H9 (cell line): Measurements from ENCODE around the gene FMN1. TPM values are rescaled to one million over a fixed set of nuclear protein-coding genes. Genes with fewer than 3 reads are reported as not detected.

Experiments used
- DNase-seq: peaks from one replicate; pipeline ENCODE4 v3.0.0-alpha.2; 2017
- H2AFZ ChIP-seq: one replicate; pipeline ENCODE4 v1.6.1; 2013; ENCODE audit warnings: mild to moderate bottlenecking, low read length, control low read depth, moderate library complexity
- H2AK5ac ChIP-seq: 2 replicates; pipeline ENCODE4 v1.6.1; 2013; ENCODE audit warnings: low read length, control low read depth, mixed read lengths; ENCODE audit not compliant: insufficient read length
- H2BK120ac ChIP-seq: one replicate; pipeline ENCODE4 v1.6.1; 2013; ENCODE audit warnings: low read depth, mild to moderate bottlenecking, low read length, control low read depth, inconsistent platforms; ENCODE audit not compliant: poor library complexity, severe bottlenecking
- H2BK12ac ChIP-seq: 2 replicates; pipeline ENCODE4 v1.6.1; 2013; ENCODE audit warnings: low read length, control low read depth, mixed read lengths, low read depth; ENCODE audit not compliant: insufficient read length
- H2BK15ac ChIP-seq: 2 replicates; pipeline ENCODE4 v1.6.1; 2013; ENCODE audit warnings: low read depth, low read length, control low read depth
- H2BK20ac ChIP-seq: one replicate; pipeline ENCODE4 v1.6.1; 2013; ENCODE audit warnings: low read depth, mild to moderate bottlenecking, low read length, control low read depth, inconsistent platforms; ENCODE audit not compliant: poor library complexity, severe bottlenecking
- H2BK5ac ChIP-seq: 2 replicates; pipeline ENCODE4 v1.6.1; 2013; ENCODE audit warnings: low read length, control low read depth, mixed read lengths; ENCODE audit not compliant: insufficient read length
- H3K14ac ChIP-seq: 2 replicates; pipeline ENCODE4 v1.6.1; 2013; ENCODE audit warnings: low read length, control low read depth; ENCODE audit not compliant: insufficient read depth
- H3K18ac ChIP-seq: 2 replicates; pipeline ENCODE4 v1.6.1; 2013; ENCODE audit warnings: low read depth, mild to moderate bottlenecking, mixed read lengths, low read length, control low read depth; ENCODE audit not compliant: insufficient read length
- H3K23ac ChIP-seq: 2 replicates; pipeline ENCODE4 v1.6.1; 2013; ENCODE audit warnings: low read length, control low read depth, mixed read lengths, low read depth; ENCODE audit not compliant: insufficient read length
- H3K23me2 ChIP-seq: 2 replicates; pipeline ENCODE4 v1.6.1; 2013; ENCODE audit warnings: low read depth, mild to moderate bottlenecking, mixed read lengths, low read length, control low read depth; ENCODE audit not compliant: insufficient read length, poor library complexity, severe bottlenecking
- H3K27ac ChIP-seq: 2 replicates; pipeline ENCODE4 v1.5.1; 2013; ENCODE audit warnings: low read length, control low read depth, mixed read lengths, low read depth; ENCODE audit not compliant: insufficient read length
- H3K27me3 ChIP-seq: 2 replicates; pipeline ENCODE4 v1.6.1; 2013; ENCODE audit warnings: low read length, control low read depth, inconsistent platforms; ENCODE audit not compliant: insufficient read depth
- H3K4ac ChIP-seq: 2 replicates; pipeline ENCODE4 v1.6.1; 2013; ENCODE audit warnings: low read depth, mild to moderate bottlenecking, control low read depth, inconsistent platforms, low read length, moderate library complexity
- H3K4me1 ChIP-seq: 2 replicates; pipeline ENCODE4 v1.6.1; 2013; ENCODE audit warnings: low read length, control low read depth, inconsistent platforms; ENCODE audit not compliant: insufficient read depth
- H3K4me2 ChIP-seq: 2 replicates; pipeline ENCODE4 v1.6.1; 2013; ENCODE audit warnings: low read length, control low read depth, mixed read lengths; ENCODE audit not compliant: insufficient read length, insufficient read depth
- H3K56ac ChIP-seq: 2 replicates; pipeline ENCODE4 v1.6.1; 2013; ENCODE audit warnings: low read depth, mild to moderate bottlenecking, mixed read lengths, low read length, control low read depth; ENCODE audit not compliant: insufficient read length
- H3K79me1 ChIP-seq: 2 replicates; pipeline ENCODE4 v1.6.1; 2013; ENCODE audit warnings: low read depth, mild to moderate bottlenecking, moderate library complexity, low read length, control low read depth, inconsistent platforms; ENCODE audit not compliant: insufficient read depth, poor library complexity, severe bottlenecking
- H3K79me2 ChIP-seq: 2 replicates; pipeline ENCODE4 v1.6.1; 2013; ENCODE audit warnings: low read length, control low read depth, inconsistent platforms; ENCODE audit not compliant: insufficient read depth
- H3K9ac ChIP-seq: 2 replicates; pipeline ENCODE4 v1.6.1; 2013; ENCODE audit warnings: low read length, control low read depth, mixed read lengths; ENCODE audit not compliant: insufficient read length; ENCODE audit errors: extremely low read depth
- H3K9me3 ChIP-seq: one replicate; pipeline ENCODE4 v1.6.1; 2013; ENCODE audit warnings: low read depth, low read length, inconsistent platforms; ENCODE audit not compliant: control insufficient read depth
- H3T11ph ChIP-seq: one replicate; pipeline ENCODE4 v1.6.1; 2013; ENCODE audit warnings: mild to moderate bottlenecking, low read length, control low read depth, inconsistent platforms
- H4K20me1 ChIP-seq: one replicate; pipeline ENCODE4 v1.6.1; 2013; ENCODE audit not compliant: control insufficient read depth, insufficient read length, insufficient read depth
- H4K5ac ChIP-seq: 2 replicates; pipeline ENCODE4 v1.6.1; 2013; ENCODE audit warnings: low read depth, mild to moderate bottlenecking, mixed read lengths, low read length, control low read depth; ENCODE audit not compliant: insufficient read length
- H4K8ac ChIP-seq: replicated peaks from 2 replicates; pipeline ENCODE4 v1.6.1; 2013; ENCODE audit warnings: low read length, control low read depth, mixed read lengths, low read depth; ENCODE audit not compliant: insufficient read length
- H4K91ac ChIP-seq: 2 replicates; pipeline ENCODE4 v1.6.1; 2013; ENCODE audit warnings: low read depth, mild to moderate bottlenecking, moderate library complexity, mixed read lengths, low read length, control low read depth; ENCODE audit not compliant: insufficient read length
- H3K27ac Mint-ChIP-seq, 3 experiments: 2 replicates in 2 of 3; 3 replicates in 1 of 3; pipeline ENCODE4 v1.8.0; 2020 to 2021; ENCODE audit warnings: mixed read lengths in 3 of 3, mild to moderate bottlenecking in 1 of 3, moderate library complexity in 1 of 3
- H3K27me3 Mint-ChIP-seq: 2 replicates; pipeline ENCODE4 v1.8.0; 2021; ENCODE audit warnings: low read depth, mild to moderate bottlenecking, moderate library complexity, mixed read lengths
- H3K36me3 Mint-ChIP-seq, 3 experiments: 2 replicates in 2 of 3; 3 replicates in 1 of 3; pipeline ENCODE4 v1.8.0; 2020 to 2021; ENCODE audit warnings: low read depth in 3 of 3, mixed read lengths in 3 of 3; ENCODE audit not compliant: insufficient read depth in 1 of 3
- H3K4me1 Mint-ChIP-seq, 2 experiments: 2 replicates each; pipeline ENCODE4 v1.8.0; 2020; ENCODE audit warnings: mixed read lengths in 2 of 2
- H3K4me3 Mint-ChIP-seq, 2 experiments: 2 replicates in 1 of 2; 3 replicates in 1 of 2; pipeline ENCODE4 v1.8.0; 2020 to 2021; ENCODE audit warnings: mild to moderate bottlenecking in 2 of 2, mixed read lengths in 2 of 2, moderate library complexity in 1 of 2
- H3K9me3 Mint-ChIP-seq, 2 experiments: 2 replicates in 1 of 2; 3 replicates in 1 of 2; pipeline ENCODE4 v1.8.0; 2020; ENCODE audit warnings: mild to moderate bottlenecking in 2 of 2, mixed read lengths in 2 of 2, moderate library complexity in 1 of 2
- WGBS: extraction: QIAGEN DNeasy Blood & Tissue Kit; methylation state at CpG from one replicate; pipeline ENCODE4 v1.1.7; 2013; ENCODE audit warnings: missing lambda C conversion rate, low lambda C conversion rate, mixed read lengths; ENCODE audit not compliant: insufficient read length; ENCODE audit errors: extremely low coverage; 5-methylcytosine and 5-hydroxymethylcytosine counted together
- total RNA-seq: library from RNA; stranded (reverse); gene quantifications from 2 replicates; pipeline ENCODE4 v1.2.1, GENCODE V29; 2021
- TF ChIP-seq, protein P1 (sequence below): fragments of 200-600 bp; sonication (generic); conservative IDR thresholded peaks from 3 replicates; pipeline ENCODE4 v1.8.0; 2021; ENCODE audit warnings: antibody characterized with exemption, mild to moderate bottlenecking

Gene FMN1
- total RNA-seq, 1 experiment from 2014 or later, result 1.9 TPM

DNA sequence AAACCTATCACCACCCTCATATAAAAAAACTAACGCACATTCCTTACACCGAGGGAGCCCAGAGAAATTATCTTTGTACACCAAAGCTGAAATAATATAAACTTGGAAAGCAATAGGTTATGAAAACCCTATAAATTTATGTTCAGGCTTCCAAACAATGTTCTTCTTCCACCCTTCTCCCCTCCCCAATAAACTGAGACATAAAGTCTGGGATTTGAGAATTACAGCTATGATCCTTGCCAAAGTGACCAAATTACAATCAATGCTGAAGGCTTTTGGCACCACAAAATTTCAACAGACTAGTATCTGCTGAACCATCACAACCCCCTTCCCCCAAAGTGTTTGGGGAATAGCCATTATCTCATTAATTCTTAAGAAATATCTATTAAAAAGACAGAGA is 237.8 kb downstream of the FMN1 start:
- no peaks in the 10 kb centered on the region for H3K23me2 ChIP-seq
- H4K20me1 ChIP-seq, result no peaks in the 10 kb centered on the region
- H2BK5ac ChIP-seq, result no peak overlapping the region
- peaks cover 0 to 3% (median 0%) of the 10 kb centered on the region in 3 experiments; a peak in 1 of 7 replicates for H3K36me3 Mint-ChIP-seq
- no peak overlapping the region for H2BK12ac ChIP-seq
- peaks cover 6% of the 10 kb centered on the region; the same call in 1 of the 2 replicates for H3K4me1 ChIP-seq
- no peak overlapping the region for H3K27ac Mint-ChIP-seq
- no peak for DNase-seq
- peaks cover 0 to 3% of the 10 kb centered on the region in 2 experiments; a peak in 1 of 5 replicates for H3K9me3 Mint-ChIP-seq
- H3K14ac ChIP-seq, result no peak overlapping the region
- H3K27me3 Mint-ChIP-seq, result peaks cover 20% of the 10 kb centered on the region
- no peak overlapping the region for H4K5ac ChIP-seq
- no peak overlapping the region for H3K9ac ChIP-seq
- H2AK5ac ChIP-seq, result no peak overlapping the region
- peaks cover 40 to 42% of the 10 kb centered on the region in 2 experiments for H3K4me1 Mint-ChIP-seq
- no peak overlapping the region for H2BK15ac ChIP-seq
- H2AFZ ChIP-seq, result no peak overlapping the region
- no peak overlapping the region for H3K56ac ChIP-seq
- H3K4ac ChIP-seq, result no peak overlapping the region
- H3K23ac ChIP-seq, result no peak overlapping the region
- TF ChIP-seq, protein P1, sequence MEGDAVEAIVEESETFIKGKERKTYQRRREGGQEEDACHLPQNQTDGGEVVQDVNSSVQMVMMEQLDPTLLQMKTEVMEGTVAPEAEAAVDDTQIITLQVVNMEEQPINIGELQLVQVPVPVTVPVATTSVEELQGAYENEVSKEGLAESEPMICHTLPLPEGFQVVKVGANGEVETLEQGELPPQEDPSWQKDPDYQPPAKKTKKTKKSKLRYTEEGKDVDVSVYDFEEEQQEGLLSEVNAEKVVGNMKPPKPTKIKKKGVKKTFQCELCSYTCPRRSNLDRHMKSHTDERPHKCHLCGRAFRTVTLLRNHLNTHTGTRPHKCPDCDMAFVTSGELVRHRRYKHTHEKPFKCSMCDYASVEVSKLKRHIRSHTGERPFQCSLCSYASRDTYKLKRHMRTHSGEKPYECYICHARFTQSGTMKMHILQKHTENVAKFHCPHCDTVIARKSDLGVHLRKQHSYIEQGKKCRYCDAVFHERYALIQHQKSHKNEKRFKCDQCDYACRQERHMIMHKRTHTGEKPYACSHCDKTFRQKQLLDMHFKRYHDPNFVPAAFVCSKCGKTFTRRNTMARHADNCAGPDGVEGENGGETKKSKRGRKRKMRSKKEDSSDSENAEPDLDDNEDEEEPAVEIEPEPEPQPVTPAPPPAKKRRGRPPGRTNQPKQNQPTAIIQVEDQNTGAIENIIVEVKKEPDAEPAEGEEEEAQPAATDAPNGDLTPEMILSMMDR, result no peak
- no peaks in the 10 kb centered on the region for H3K79me2 ChIP-seq
- H4K91ac ChIP-seq, result no peak overlapping the region
- no peak overlapping the region for H4K8ac ChIP-seq
- H3K27me3 ChIP-seq, result no peaks in the 10 kb centered on the region
- no peak overlapping the region for H3T11ph ChIP-seq
- WGBS, result no CpG with 5 or more reads among the region's 2 CpGs
- no peak overlapping the region for H3K18ac ChIP-seq
- H3K4me3 Mint-ChIP-seq, result no peak overlapping the region
- no peak overlapping the region for H2BK20ac ChIP-seq
- no peak overlapping the region for H2BK120ac ChIP-seq
- H3K9me3 ChIP-seq, result no peaks in the 10 kb centered on the region
- no peak overlapping the region for H3K27ac ChIP-seq
- no peaks in the 10 kb centered on the region for H3K79me1 ChIP-seq
- no peak overlapping the region for H3K4me2 ChIP-seq
